ENCODE data around the gene CDC25B. TPM values are rescaled to one million over a fixed set of nuclear protein-coding genes. Genes with fewer than 3 reads are reported as not detected.

The CDC25B gene
- total and polyA plus RNA-seq, 2 of the 13 experiments (the other 11 are each of a cell fraction or from before 2014, with no cell fraction given) = 14.5 to 19.4 TPM

DNA sequence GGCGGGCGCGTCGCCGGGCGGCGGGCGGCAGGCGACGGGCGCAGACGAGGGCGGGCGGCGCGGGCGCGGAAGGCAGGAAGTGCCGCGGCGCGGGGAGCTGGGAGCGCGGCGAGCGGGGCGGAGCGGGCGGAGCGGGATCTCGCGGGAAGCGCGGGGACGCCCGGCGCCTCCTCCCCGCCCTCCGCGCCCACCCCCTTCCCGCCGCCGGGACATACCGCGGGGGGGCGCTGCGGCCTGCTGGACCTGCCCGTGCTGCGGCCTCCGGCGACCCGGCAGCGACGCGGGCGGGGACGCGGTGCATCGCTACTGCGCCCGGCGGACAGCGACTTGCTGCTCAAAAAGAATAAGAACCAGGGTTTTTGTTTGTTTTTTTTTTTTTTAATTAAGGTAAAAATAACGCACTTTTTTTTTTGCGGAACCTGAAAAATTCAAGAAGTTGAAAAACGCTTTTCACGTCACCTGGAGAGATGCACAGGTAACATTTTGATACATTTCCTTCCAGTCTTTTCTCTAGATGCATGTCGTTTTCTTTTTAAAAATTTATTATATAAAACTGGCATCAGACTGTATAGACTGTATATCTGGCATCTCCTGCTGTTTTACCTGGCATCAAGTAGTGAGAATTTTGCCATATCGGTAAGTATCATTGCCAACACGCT lies 9.3 kb upstream of the CDC25B start, which contains the start of gene CENPB (continued):
- TF ChIP-seq, protein P1, sequence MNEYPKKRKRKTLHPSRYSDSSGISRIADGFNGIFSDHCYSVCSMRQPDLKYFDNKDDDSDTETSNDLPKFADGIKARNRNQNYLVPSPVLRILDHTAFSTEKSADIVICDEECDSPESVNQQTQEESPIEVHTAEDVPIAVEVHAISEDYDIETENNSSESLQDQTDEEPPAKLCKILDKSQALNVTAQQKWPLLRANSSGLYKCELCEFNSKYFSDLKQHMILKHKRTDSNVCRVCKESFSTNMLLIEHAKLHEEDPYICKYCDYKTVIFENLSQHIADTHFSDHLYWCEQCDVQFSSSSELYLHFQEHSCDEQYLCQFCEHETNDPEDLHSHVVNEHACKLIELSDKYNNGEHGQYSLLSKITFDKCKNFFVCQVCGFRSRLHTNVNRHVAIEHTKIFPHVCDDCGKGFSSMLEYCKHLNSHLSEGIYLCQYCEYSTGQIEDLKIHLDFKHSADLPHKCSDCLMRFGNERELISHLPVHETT (CRISPR knock-in tag; conservative IDR thresholded peaks at IDR 0.05) = peak; percentile 69; the same call in 1 of the 2 replicates
- TF ChIP-seq ZNF775 (CRISPR knock-in tag; IDR thresholded peaks at IDR 0.05; ENCODE audit: borderline replicate concordance) = no peak
- TF ChIP-seq, protein P2, sequence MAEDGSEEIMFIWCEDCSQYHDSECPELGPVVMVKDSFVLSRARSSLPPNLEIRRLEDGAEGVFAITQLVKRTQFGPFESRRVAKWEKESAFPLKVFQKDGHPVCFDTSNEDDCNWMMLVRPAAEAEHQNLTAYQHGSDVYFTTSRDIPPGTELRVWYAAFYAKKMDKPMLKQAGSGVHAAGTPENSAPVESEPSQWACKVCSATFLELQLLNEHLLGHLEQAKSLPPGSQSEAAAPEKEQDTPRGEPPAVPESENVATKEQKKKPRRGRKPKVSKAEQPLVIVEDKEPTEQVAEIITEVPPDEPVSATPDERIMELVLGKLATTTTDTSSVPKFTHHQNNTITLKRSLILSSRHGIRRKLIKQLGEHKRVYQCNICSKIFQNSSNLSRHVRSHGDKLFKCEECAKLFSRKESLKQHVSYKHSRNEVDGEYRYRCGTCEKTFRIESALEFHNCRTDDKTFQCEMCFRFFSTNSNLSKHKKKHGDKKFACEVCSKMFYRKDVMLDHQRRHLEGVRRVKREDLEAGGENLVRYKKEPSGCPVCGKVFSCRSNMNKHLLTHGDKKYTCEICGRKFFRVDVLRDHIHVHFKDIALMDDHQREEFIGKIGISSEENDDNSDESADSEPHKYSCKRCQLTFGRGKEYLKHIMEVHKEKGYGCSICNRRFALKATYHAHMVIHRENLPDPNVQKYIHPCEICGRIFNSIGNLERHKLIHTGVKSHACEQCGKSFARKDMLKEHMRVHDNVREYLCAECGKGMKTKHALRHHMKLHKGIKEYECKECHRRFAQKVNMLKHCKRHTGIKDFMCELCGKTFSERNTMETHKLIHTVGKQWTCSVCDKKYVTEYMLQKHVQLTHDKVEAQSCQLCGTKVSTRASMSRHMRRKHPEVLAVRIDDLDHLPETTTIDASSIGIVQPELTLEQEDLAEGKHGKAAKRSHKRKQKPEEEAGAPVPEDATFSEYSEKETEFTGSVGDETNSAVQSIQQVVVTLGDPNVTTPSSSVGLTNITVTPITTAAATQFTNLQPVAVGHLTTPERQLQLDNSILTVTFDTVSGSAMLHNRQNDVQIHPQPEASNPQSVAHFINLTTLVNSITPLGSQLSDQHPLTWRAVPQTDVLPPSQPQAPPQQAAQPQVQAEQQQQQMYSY (CRISPR knock-in tag; IDR thresholded peaks at IDR 0.05) = no peak; the same call in 1 of the 2 replicates
- no peak for TF ChIP-seq ZNF589 (CRISPR knock-in tag; conservative IDR thresholded peaks at IDR 0.05)
- TF ChIP-seq ZNF670 (CRISPR knock-in tag; IDR thresholded peaks at IDR 0.05; ENCODE audit: borderline replicate concordance) = no peak
- no peak for TF ChIP-seq HOXA9 (CRISPR knock-in tag; IDR thresholded peaks at IDR 0.05; ENCODE audit: borderline replicate concordance)
- TF ChIP-seq ATF1 (CRISPR knock-in tag; IDR thresholded peaks at IDR 0.05) = no peak
- TF ChIP-seq RNF2 (conservative IDR thresholded peaks at IDR 0.05; ENCODE audit: low read depth) = no peak
- peak; percentile 88 for TF ChIP-seq THAP11 (CRISPR knock-in tag; IDR thresholded peaks at IDR 0.05)
- TF ChIP-seq SRSF9 (IDR thresholded peaks at IDR 0.05; ENCODE audit: borderline replicate concordance, insufficient read depth, low read depth, low read length, poor library complexity, severe bottlenecking) = no peak
- TF ChIP-seq KLF16 (CRISPR knock-in tag; IDR thresholded peaks at IDR 0.05) = peak in 1 of 2 experiments; percentile 55; a peak in 1 of 4 replicates
- no peak for TF ChIP-seq ZMYM3 (CRISPR knock-in tag; IDR thresholded peaks at IDR 0.05)
- peak; percentile 67; the same call in 1 of the 2 replicates for TF ChIP-seq IRF2 (CRISPR knock-in tag; IDR thresholded peaks at IDR 0.05)
- TF ChIP-seq, protein P3, sequence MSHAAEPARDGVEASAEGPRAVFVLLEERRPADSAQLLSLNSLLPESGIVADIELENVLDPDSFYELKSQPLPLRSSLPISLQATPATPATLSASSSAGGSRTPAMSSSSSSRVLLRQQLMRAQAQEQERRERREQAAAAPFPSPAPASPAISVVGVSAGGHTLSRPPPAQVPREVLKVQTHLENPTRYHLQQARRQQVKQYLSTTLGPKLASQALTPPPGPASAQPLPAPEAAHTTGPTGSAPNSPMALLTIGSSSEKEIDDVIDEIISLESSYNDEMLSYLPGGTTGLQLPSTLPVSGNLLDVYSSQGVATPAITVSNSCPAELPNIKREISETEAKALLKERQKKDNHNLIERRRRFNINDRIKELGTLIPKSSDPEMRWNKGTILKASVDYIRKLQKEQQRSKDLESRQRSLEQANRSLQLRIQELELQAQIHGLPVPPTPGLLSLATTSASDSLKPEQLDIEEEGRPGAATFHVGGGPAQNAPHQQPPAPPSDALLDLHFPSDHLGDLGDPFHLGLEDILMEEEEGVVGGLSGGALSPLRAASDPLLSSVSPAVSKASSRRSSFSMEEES (CRISPR knock-in tag; IDR thresholded peaks at IDR 0.05) = no peak
- TF ChIP-seq, protein P4, sequence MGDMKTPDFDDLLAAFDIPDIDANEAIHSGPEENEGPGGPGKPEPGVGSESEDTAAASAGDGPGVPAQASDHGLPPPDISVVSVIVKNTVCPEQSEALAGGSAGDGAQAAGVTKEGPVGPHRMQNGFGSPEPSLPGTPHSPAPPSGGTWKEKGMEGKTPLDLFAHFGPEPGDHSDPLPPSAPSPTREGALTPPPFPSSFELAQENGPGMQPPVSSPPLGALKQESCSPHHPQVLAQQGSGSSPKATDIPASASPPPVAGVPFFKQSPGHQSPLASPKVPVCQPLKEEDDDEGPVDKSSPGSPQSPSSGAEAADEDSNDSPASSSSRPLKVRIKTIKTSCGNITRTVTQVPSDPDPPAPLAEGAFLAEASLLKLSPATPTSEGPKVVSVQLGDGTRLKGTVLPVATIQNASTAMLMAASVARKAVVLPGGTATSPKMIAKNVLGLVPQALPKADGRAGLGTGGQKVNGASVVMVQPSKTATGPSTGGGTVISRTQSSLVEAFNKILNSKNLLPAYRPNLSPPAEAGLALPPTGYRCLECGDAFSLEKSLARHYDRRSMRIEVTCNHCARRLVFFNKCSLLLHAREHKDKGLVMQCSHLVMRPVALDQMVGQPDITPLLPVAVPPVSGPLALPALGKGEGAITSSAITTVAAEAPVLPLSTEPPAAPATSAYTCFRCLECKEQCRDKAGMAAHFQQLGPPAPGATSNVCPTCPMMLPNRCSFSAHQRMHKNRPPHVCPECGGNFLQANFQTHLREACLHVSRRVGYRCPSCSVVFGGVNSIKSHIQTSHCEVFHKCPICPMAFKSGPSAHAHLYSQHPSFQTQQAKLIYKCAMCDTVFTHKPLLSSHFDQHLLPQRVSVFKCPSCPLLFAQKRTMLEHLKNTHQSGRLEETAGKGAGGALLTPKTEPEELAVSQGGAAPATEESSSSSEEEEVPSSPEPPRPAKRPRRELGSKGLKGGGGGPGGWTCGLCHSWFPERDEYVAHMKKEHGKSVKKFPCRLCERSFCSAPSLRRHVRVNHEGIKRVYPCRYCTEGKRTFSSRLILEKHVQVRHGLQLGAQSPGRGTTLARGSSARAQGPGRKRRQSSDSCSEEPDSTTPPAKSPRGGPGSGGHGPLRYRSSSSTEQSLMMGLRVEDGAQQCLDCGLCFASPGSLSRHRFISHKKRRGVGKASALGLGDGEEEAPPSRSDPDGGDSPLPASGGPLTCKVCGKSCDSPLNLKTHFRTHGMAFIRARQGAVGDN (CRISPR knock-in tag; IDR thresholded peaks at IDR 0.05) = peak; percentile 67; the same call in 1 of the 2 replicates
- TF ChIP-seq, protein P5, sequence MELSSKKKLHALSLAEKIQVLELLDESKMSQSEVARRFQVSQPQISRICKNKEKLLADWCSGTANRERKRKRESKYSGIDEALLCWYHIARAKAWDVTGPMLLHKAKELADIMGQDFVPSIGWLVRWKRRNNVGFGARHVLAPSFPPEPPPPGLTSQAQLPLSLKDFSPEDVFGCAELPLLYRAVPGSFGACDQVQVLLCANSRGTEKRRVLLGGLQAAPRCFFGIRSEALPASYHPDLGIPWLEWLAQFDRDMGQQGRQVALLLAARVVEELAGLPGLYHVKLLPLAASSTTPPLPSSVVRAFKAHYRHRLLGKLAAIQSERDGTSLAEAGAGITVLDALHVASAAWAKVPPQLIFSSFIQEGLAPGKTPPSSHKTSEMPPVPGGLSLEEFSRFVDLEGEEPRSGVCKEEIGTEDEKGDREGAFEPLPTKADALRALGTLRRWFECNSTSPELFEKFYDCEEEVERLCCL (CRISPR knock-in tag; IDR thresholded peaks at IDR 0.05; ENCODE audit: borderline replicate concordance) = no peak

Measured in HepG2 (cell line).